HFFc6 (cell line): ENCODE data around the gene USP17L27. TPM values are rescaled to one million over a fixed set of nuclear protein-coding genes. Genes with fewer than 3 reads are reported as not detected.
"Not testable (repeated sequence)": the region's sequence is repeated elsewhere in the genome, so short reads cannot be mapped to it uniquely, and the experiment has no call there.

Experiments used
- DNase-seq: peaks from one replicate; pipeline ENCODE4 v3.0.0-alpha.2; 2018
- H3K27ac Mint-ChIP-seq: 2 replicates; pipeline ENCODE4 v1.8.0; 2020; ENCODE audit warnings: mild to moderate bottlenecking, mixed read lengths
- H3K27me3 Mint-ChIP-seq: 2 replicates; pipeline ENCODE4 v1.8.0; 2021; ENCODE audit warnings: mild to moderate bottlenecking, moderate library complexity, mixed read lengths; ENCODE audit not compliant: insufficient read depth
- H3K36me3 Mint-ChIP-seq: 2 replicates; pipeline ENCODE4 v1.8.0; 2021; ENCODE audit warnings: low read depth, mixed read lengths
- H3K4me1 Mint-ChIP-seq: 2 replicates; pipeline ENCODE4 v1.8.0; 2020; ENCODE audit warnings: low read depth, mixed read lengths
- H3K4me3 Mint-ChIP-seq: 2 replicates; pipeline ENCODE4 v1.8.0; 2020; ENCODE audit warnings: mild to moderate bottlenecking, moderate library complexity, mixed read lengths
- H3K9me3 Mint-ChIP-seq: 2 replicates; pipeline ENCODE4 v1.8.0; 2020; ENCODE audit warnings: mild to moderate bottlenecking, mixed read lengths
- total RNA-seq, 6 experiments: library from RNA; stranded (reverse); fragmentation: NEBNext Ultra II Directional; extraction: Animal tissue kit (Norgen Biotek cat#: 25700); gene quantifications; 2 replicates in 1 of 6; 3 replicates in 5 of 6; pipeline ENCODE4 v1.2.3, GENCODE V29; 2021
- TF ChIP-seq, protein P1 (sequence below): fragments of 200-600 bp; sonication (generic); IDR thresholded peaks from 2 replicates; pipeline ENCODE4 v1.5.0; 2021; ENCODE audit warnings: antibody characterized with exemption, mild to moderate bottlenecking

The USP17L27 gene
- total RNA-seq, 6 experiments from 2014 or later, result not detected

DNA sequence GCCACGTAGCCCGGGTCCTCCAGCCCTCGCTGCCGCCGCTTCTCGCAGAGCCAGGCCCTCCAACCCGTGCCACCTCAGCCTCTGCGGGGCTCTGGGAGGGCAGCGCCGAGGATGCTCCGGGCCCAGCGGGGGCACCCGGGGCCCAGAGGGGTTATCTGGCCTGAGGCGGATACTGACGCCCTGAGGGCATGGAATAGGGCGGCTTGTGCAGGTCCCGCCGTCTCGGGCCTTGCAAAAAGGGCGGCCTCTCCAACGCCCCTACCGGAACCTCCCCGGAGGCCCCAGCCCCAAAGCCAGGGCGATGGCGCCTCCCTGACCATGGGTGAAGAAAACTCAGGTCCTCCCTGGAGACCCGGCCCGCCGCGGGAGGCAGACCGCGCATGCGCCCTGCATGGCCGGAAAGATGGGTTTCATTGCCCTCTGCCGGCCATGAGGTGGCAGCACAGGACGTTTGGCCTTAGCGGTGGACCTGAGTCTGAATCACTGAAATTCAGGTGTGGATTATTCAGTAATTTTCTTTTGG, 37.1 kb downstream of the USP17L27 start:
- DNase-seq, result peak; percentile 22
- peaks cover 29% of the 10 kb centered on the region for H3K9me3 Mint-ChIP-seq
- H3K36me3 Mint-ChIP-seq, H3K27ac Mint-ChIP-seq, H3K27me3 Mint-ChIP-seq, H3K4me1 Mint-ChIP-seq, H3K4me3 Mint-ChIP-seq: not testable (repeated sequence)
- TF ChIP-seq, protein P1, sequence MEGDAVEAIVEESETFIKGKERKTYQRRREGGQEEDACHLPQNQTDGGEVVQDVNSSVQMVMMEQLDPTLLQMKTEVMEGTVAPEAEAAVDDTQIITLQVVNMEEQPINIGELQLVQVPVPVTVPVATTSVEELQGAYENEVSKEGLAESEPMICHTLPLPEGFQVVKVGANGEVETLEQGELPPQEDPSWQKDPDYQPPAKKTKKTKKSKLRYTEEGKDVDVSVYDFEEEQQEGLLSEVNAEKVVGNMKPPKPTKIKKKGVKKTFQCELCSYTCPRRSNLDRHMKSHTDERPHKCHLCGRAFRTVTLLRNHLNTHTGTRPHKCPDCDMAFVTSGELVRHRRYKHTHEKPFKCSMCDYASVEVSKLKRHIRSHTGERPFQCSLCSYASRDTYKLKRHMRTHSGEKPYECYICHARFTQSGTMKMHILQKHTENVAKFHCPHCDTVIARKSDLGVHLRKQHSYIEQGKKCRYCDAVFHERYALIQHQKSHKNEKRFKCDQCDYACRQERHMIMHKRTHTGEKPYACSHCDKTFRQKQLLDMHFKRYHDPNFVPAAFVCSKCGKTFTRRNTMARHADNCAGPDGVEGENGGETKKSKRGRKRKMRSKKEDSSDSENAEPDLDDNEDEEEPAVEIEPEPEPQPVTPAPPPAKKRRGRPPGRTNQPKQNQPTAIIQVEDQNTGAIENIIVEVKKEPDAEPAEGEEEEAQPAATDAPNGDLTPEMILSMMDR, result peak; percentile 73

DNA sequence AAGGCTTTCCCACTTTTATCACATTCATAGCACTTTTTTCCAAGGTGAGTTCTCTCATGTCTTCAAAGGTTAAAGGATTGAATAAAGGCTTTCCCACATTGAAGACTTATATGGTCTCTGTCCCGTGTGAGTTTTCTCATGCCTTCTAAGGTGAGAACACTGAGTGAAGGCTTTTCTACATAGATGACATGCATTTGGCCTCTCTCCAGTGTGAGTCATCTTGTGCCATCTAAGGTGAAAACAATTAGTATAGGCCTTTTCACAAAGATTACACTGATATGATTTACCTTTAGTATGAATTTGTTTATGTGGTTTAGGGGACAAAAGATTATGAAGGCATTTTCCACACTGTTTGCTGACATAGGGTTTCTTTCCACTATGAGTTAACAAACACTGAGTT, 40.2 kb downstream of the USP17L27 start:
- H3K36me3 Mint-ChIP-seq, result no peaks in the 10 kb centered on the region
- H3K27ac Mint-ChIP-seq, result no peak overlapping the region
- no peak for DNase-seq
- no peaks in the 10 kb centered on the region for H3K4me1 Mint-ChIP-seq
- peaks cover 16% of the 10 kb centered on the region for H3K9me3 Mint-ChIP-seq
- TF ChIP-seq, protein P1, result no peak
- H3K27me3 Mint-ChIP-seq, result no peaks in the 10 kb centered on the region
- no peak overlapping the region for H3K4me3 Mint-ChIP-seq

DNA sequence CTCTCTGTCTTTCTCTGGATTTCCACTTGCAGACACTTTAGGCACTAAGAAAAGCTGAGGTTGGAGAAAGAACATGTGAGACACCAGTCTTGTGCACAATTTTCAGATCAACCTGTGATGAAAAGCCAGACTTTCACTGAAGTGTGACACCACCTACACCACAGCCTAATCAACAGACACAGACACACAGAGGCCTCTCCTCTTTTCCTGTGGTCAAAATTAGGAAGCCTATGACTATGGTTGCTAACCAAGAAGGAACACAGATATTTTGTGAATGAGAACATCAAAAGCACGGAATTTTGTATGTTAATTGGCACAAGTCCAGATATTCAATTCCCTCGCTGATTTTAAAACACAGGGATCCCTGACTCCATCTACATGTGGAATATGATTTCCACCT, 45.1 kb downstream of the USP17L27 start:
- H3K27me3 Mint-ChIP-seq, H3K36me3 Mint-ChIP-seq, H3K27ac Mint-ChIP-seq, H3K4me3 Mint-ChIP-seq, DNase-seq, H3K4me1 Mint-ChIP-seq: not testable (repeated sequence)
- H3K9me3 Mint-ChIP-seq, result peaks cover 16% of the 10 kb centered on the region; the same call in 1 of the 2 replicates

Other genes with a start within 250 kb of the USP17L27 start
- gene FAM90A26, start 173.7 kb upstream of the USP17L27 start, total RNA-seq, result not detected
- not detected for gene USP17L10, start 133.5 kb upstream of the USP17L27 start, total RNA-seq
- gene USP17L11, start 128.7 kb upstream of the USP17L27 start, total RNA-seq, result under 1 TPM in 1 of 6 experiments, not detected in 5; 0.11 TPM
- not detected for gene USP17L12, start 124.0 kb upstream of the USP17L27 start, total RNA-seq
- not detected for gene USP17L13, start 119.3 kb upstream of the USP17L27 start, total RNA-seq
- not detected for gene USP17L15, start 109.8 kb upstream of the USP17L27 start, total RNA-seq
- not detected for gene USP17L17, start 100.3 kb upstream of the USP17L27 start, total RNA-seq
- not detected for gene USP17L18, start 95.5 kb upstream of the USP17L27 start, total RNA-seq
- not detected for gene USP17L19, start 90.8 kb upstream of the USP17L27 start, total RNA-seq
- not detected for gene USP17L20, start 86.0 kb upstream of the USP17L27 start, total RNA-seq
- not detected for gene USP17L21, start 81.3 kb upstream of the USP17L27 start, total RNA-seq
- gene USP17L22, start 76.5 kb upstream of the USP17L27 start, total RNA-seq, result not detected
- gene USP17L24, start 19.0 kb upstream of the USP17L27 start, total RNA-seq, result not detected
- gene USP17L25, start 14.2 kb upstream of the USP17L27 start, total RNA-seq, result not detected
- not detected for gene USP17L26, start 9.5 kb upstream of the USP17L27 start, total RNA-seq
- not detected for gene USP17L5, start 4.7 kb upstream of the USP17L27 start, total RNA-seq
- gene USP17L28, start 4.7 kb downstream of the USP17L27 start, total RNA-seq, result not detected
- gene USP17L29, start 9.5 kb downstream of the USP17L27 start, total RNA-seq, result not detected
- not detected for gene USP17L30, start 19.0 kb downstream of the USP17L27 start, total RNA-seq
- gene DEFB131A, start 100.3 kb downstream of the USP17L27 start, total RNA-seq, result not detected